Muscle layer of colon (tissue), 2 donors: ENCODE measurements around the gene SLC16A10.

Experiments
- H3K27ac ChIP-seq: one replicate; pipeline ENCODE4 v1.7.0; 2013; ENCODE audit warnings: low read depth, mild to moderate bottlenecking, low read length, moderate library complexity
- H3K27me3 ChIP-seq, 2 donors: one replicate each; pipeline ENCODE4 v1.7.0; 2013; ENCODE audit warnings: low read length in 2 of 2, mild to moderate bottlenecking in 2 of 2; ENCODE audit not compliant: insufficient read depth in 2 of 2, control insufficient read depth in 1 of 2
- H3K36me3 ChIP-seq: one replicate; pipeline ENCODE4 v1.7.0; 2013; ENCODE audit warnings: mild to moderate bottlenecking, low read length; ENCODE audit not compliant: insufficient read depth
- H3K4me1 ChIP-seq: one replicate; pipeline ENCODE4 v1.7.0; 2013; ENCODE audit warnings: mild to moderate bottlenecking, low read length; ENCODE audit not compliant: insufficient read depth
- H3K4me3 ChIP-seq, 2 donors: one replicate each; pipeline ENCODE4 v1.7.0; 2013; ENCODE audit warnings: low read length in 2 of 2, low read depth in 1 of 2, mild to moderate bottlenecking in 1 of 2, moderate library complexity in 1 of 2
- H3K9ac ChIP-seq: one replicate; pipeline ENCODE4 v1.7.0; 2013; ENCODE audit warnings: low read length
- H3K9me3 ChIP-seq: one replicate; pipeline ENCODE4 v1.7.0; 2013; ENCODE audit warnings: mild to moderate bottlenecking, low read length
- donor health status: abdominal sarcoma.
- donor health status: Adenocarcinoma of cecum.

The SLC16A10 gene

GRCh38 chr6:111068109-111068865 is 19.0 kb upstream of the SLC16A10 start:
- Histone ChIP-seq H3K4me1 (no peaks in the 10 kb centered on the region), H3K4me3 (no peak overlapping the region), H3K27ac (no peak overlapping the region), H3K9me3 (no peaks in the 10 kb centered on the region), H3K36me3 (no peaks in the 10 kb centered on the region), H3K9ac (no peak overlapping the region), H3K27me3 (no peaks in the 10 kb centered on the region)

GRCh38 chr6:111068866-111069234 is 18.5 kb upstream of the SLC16A10 start:
- H3K27ac ChIP-seq, result no peak overlapping the region
- no peak overlapping the region for H3K9ac ChIP-seq
- H3K4me1 ChIP-seq, result no peaks in the 10 kb centered on the region
- no peak overlapping the region for H3K4me3 ChIP-seq
- no peaks in the 10 kb centered on the region for H3K9me3 ChIP-seq
- no peaks in the 10 kb centered on the region for H3K27me3 ChIP-seq
- H3K36me3 ChIP-seq, result no peaks in the 10 kb centered on the region

- Histone ChIP-seq H3K9ac (no peak overlapping the region), H3K27me3 (no peaks in the 10 kb centered on the region), H3K4me3 (no peak overlapping the region), H3K27ac (no peak overlapping the region), H3K9me3 (no peaks in the 10 kb centered on the region), H3K36me3 (no peaks in the 10 kb centered on the region), H3K4me1 (no peaks in the 10 kb centered on the region)
Observed at GRCh38 chr6:111069382-111070104, 17.8 kb upstream of the SLC16A10 start.

GRCh38 chr6:111070105-111071005 is 16.9 kb upstream of the SLC16A10 start:
- H3K27ac ChIP-seq, result no peak overlapping the region

GRCh38 chr6:111072801-111073360 is 14.4 kb upstream of the SLC16A10 start:
- H3K27me3 ChIP-seq, result no peaks in the 10 kb centered on the region
- H3K4me3 ChIP-seq, result no peak overlapping the region
- no peaks in the 10 kb centered on the region for H3K9me3 ChIP-seq
- no peak overlapping the region for H3K27ac ChIP-seq
- H3K9ac ChIP-seq, result no peak overlapping the region
- no peaks in the 10 kb centered on the region for H3K4me1 ChIP-seq
- no peaks in the 10 kb centered on the region for H3K36me3 ChIP-seq

More at GRCh38 chr6:111070105-111071005, 16.9 kb upstream of the SLC16A10 start:
- Histone ChIP-seq H3K4me1 (no peaks in the 10 kb centered on the region), H3K4me3 (no peak overlapping the region), H3K27me3 (no peaks in the 10 kb centered on the region), H3K36me3 (no peaks in the 10 kb centered on the region), H3K9me3 (no peaks in the 10 kb centered on the region), H3K9ac (no peak overlapping the region)

- Histone ChIP-seq H3K36me3 (no peaks in the 10 kb centered on the region), H3K9me3 (no peaks in the 10 kb centered on the region), H3K4me3 (no peak overlapping the region), H3K9ac (no peak overlapping the region), H3K4me1 (no peaks in the 10 kb centered on the region), H3K27ac (no peak overlapping the region), H3K27me3 (no peaks in the 10 kb centered on the region)
Observed at GRCh38 chr6:111074311-111074710, 13.0 kb upstream of the SLC16A10 start.

- no peak overlapping the region for H3K27ac ChIP-seq
- H3K9me3 ChIP-seq, result no peaks in the 10 kb centered on the region
- H3K9ac ChIP-seq, result no peak overlapping the region
- no peaks in the 10 kb centered on the region for H3K36me3 ChIP-seq
- no peak overlapping the region for H3K4me3 ChIP-seq
- H3K27me3 ChIP-seq, result no peaks in the 10 kb centered on the region
- H3K4me1 ChIP-seq, result no peaks in the 10 kb centered on the region
Observed at GRCh38 chr6:111076024-111076695, 11.1 kb upstream of the SLC16A10 start.

- H3K9ac ChIP-seq, result no peak overlapping the region
- no peaks in the 10 kb centered on the region for H3K9me3 ChIP-seq
- no peak overlapping the region for H3K27ac ChIP-seq
- no peak overlapping the region for H3K4me3 ChIP-seq
- no peaks in the 10 kb centered on the region for H3K36me3 ChIP-seq
- peaks cover 3 to 5% of the 10 kb centered on the region in 2 donors for H3K27me3 ChIP-seq
- no peaks in the 10 kb centered on the region for H3K4me1 ChIP-seq
Observed at GRCh38 chr6:111080698-111081097, 6.6 kb upstream of the SLC16A10 start.

- Histone ChIP-seq H3K4me1 (peaks cover 7% of the 10 kb centered on the region), H3K36me3 (no peaks in the 10 kb centered on the region), H3K9ac (no peak overlapping the region), H3K9me3 (no peaks in the 10 kb centered on the region), H3K27ac (no peak overlapping the region), H3K4me3 (peak overlapping the region; percentile 42 to 66), H3K27me3 (peaks cover 13 to 26% of the 10 kb centered on the region in 2 donors)
Observed at GRCh38 chr6:111086685-111087084, 618 bp upstream of the SLC16A10 start.

GRCh38 chr6:111087871-111088667 is 766 bp downstream of the SLC16A10 start:
- peak overlapping the region; percentile 42 to 66 for H3K4me3 ChIP-seq
- no peak overlapping the region for H3K9ac ChIP-seq
- peak overlapping the region; percentile 1 for H3K27ac ChIP-seq
- H3K9me3 ChIP-seq, result no peaks in the 10 kb centered on the region
- peaks cover 7% of the 10 kb centered on the region for H3K4me1 ChIP-seq
- no peaks in the 10 kb centered on the region for H3K36me3 ChIP-seq
- peaks cover 13 to 26% of the 10 kb centered on the region in 2 donors for H3K27me3 ChIP-seq
